HG03432 (cell line): ENCODE data around the gene SP9.
A peak's percentile ranks its signal among the peaks of the same experiment; 100 is the strongest.

Source experiments
- ATAC-seq: cut with Tn5 transposase; IDR thresholded peaks from one replicate; pipeline ENCODE4 v1.9.1; 2021; ENCODE audit warnings: mild to moderate bottlenecking, moderate library complexity; ENCODE audit not compliant: unreplicated experiment

SP9 gene

DNA sequence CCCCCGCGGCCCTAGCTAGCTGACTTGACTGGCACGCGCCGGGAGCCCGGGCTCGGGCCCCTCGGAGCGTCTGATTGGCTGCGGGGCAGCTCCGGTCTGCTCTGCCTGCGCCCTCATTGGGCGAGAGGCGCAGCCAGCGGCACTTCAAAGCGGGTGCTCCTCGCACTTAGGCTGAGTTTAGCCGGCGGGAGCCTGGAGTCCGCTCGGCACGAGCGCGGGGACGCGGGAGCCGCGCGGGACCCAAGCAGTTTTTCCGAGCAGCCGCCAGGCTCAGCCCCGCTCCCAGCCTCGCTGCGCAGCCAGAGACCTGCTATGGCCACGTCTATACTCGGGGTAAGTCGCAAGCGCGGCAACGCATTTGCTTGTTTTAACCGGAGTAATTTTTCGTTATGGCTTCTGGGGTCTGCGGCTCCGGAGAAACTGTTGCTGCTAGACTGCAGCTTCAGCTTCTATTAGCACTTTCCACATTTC lies at the start of gene SP9:
TSS of gene SP9 (plus strand) at position 174 of the 471 bp plus-strand sequence. CDS start at position 313, 139 bp downstream.
- ATAC-seq = no peak

DNA sequence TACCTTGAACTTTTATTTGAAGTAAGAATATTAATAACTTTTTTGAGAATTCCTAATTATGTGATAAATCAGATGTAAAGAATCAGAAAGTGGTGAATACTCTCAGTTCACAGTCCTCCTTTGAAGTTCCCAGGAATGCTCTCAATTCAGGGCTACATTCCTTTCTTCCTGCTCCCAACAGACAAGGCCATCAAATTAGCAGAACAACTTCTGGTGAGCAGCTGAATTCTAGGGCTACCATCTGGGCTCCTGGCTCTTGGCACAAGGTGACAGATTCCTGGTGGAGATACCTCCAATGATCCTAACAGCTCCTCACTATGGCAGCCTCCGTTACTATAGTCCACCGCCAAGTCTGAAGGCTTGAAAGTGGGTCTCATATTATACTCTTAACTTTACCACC lies 48.6 kb upstream of the SP9 start:
- ATAC-seq = no peak

DNA sequence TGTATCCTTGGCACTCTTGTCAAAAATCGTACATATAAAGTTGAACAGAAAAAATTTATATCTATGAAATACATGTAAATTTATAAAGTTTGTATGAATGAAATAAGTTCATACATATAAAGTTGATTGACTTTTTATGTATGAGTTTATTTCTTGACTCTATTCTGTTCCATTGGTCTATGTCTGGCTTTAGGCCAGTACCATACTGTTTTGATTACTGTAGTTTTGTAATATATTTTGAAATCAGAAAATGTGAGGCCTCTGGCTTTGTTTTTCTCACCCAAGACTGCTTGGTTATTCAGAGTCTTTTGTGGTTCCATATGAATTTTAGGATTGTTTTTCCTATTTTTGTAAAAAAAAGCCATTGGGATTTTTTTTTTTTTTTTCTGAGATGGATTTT lies 41.8 kb upstream of the SP9 start:
- no peak for ATAC-seq

DNA sequence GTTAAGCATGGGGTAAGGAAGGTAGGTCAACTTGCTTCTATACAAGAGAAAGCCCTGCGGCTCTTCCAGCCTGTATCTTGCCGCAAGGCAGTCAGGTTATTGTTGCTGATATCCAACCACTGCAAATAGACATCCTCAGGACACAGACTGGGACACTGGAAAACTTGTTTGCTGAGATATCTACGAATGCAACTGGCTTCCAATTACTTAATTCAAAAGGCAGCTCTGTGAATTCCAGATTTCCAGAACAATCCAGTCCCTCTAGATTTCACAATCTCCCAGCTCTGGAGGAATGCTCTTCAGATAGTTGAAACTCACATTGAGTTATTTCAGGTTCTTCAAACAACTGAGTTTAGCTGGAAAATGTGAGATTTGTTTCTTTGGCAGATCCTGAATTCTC lies 34.6 kb upstream of the SP9 start:
- no peak for ATAC-seq

DNA sequence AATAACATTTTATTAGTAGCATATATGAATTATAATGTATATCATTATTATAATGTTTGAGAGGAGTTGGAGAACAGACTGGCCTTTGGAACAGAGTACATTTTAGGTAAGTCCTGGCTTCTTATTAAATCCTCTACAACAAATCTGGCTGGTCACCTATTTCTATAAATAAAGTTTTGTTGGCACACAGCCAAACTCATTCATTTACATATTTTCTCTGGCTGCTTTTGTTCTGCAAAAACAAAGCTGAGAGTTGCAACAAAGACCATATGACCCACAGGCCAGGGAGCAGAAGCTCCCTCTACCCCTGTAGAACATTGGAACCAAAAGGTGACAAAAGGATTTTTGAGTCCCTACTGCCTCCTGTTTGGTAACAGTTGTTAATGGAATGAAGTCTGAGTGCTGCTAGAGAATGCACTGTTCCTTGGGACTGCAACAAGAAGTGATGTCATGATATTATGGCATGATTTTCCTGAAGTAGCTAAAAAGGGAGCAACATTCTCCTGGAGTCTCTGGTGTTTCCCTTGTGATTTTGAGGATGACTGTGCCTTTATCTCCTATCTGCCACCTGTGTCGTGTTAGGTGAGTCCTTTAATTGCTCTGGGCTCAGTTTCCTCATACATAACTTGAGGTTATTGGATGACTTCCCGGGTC lies 22.0 kb upstream of the SP9 start:
- ATAC-seq = no peak

DNA sequence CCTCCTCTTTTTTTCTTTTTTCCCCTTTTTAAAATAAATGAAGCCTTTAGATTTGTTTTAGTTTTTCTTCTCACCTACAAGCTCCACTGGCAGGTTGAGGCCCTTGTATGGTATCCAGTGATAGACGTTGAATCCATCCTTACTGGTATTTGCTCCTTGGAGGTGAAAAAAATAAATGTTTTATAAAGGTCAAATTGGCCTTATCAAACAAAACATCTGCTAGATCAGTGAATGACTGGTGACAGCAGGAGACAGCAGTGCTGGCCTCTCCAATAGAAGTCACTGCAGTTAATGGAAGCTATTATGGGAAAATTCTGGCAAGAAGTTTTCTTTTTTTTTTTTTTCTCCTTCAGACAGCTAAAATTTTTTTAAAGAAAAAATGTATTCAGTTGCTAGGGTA lies 12.6 kb upstream of the SP9 start:
- ATAC-seq = no peak

DNA sequence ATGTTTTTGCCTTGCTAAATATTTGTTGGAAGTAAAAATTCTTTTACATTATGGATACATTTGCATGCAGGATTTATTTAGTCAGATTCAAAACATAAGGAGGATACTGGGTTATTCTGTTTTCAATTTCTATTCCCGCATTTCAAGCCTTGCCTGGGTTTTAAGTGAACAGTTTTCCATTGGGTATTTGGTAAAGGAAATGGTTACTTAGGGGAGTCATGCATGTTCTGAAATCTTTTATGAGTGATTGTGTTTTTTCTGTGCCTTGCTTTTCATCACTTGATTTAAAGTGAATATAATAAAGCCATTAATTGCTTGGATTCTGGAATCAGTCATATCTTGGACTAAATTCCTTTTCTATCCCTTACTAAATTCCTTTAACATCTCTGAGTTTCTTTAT lies 12.0 kb upstream of the SP9 start:
- ATAC-seq = no peak

DNA sequence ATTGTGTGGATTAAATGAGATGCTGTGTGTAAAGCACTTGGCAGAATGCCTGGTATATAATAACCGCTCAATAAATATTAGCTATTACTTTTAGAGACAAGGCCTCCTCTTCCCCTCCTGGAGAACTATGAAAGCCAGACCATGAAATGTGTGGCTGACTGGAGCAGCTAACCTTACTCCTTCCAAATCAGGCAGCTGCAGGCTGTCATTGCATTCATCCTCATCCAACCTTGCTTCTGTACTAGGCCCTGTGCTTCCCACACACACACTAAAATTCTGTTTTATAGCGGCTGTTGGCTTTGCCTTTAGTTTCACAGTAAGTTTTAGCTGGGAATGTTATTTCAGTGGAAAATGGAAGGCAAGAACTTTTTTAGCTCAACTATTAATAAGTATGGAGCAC lies 10.2 kb upstream of the SP9 start:
- ATAC-seq = no peak

DNA sequence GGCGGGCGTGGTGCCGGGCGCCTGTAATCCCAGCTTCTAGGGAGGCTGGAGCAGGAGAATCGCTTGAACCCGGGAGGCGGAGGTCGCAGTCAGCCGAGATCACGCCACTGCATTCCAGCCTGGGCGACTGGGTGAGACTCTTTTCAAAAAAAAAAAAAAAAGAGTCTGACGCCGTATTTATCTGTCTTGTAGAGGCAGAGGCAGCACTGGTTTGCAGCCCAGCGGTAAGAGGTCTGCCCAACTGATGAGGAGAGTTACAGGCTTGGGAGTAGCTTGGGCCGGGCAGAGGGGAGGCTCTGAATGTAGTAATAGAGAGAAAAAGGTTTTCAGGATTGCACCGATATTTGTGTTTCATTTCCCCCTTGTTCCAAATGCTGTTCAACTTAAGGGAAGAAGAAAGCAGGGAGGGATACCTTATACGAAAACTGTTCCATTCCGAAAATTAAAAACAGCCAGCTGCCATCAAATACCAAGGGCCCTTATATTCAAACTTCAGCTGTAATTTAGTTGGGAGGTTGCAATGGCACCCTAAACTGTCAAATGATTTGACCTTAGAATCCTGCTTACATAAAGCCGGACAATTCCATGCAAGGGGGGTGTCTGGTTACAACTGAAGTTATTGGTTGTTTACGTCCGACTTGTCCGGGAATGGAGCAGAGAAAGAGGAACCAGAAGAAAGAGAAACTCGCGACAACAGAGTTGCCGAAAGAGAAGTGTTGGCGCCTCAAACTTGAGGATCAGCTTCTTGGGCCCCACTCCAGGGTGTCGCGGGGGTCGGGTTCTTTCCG lies 9.2 kb upstream of the SP9 start:
- ATAC-seq = peak; percentile 22

DNA sequence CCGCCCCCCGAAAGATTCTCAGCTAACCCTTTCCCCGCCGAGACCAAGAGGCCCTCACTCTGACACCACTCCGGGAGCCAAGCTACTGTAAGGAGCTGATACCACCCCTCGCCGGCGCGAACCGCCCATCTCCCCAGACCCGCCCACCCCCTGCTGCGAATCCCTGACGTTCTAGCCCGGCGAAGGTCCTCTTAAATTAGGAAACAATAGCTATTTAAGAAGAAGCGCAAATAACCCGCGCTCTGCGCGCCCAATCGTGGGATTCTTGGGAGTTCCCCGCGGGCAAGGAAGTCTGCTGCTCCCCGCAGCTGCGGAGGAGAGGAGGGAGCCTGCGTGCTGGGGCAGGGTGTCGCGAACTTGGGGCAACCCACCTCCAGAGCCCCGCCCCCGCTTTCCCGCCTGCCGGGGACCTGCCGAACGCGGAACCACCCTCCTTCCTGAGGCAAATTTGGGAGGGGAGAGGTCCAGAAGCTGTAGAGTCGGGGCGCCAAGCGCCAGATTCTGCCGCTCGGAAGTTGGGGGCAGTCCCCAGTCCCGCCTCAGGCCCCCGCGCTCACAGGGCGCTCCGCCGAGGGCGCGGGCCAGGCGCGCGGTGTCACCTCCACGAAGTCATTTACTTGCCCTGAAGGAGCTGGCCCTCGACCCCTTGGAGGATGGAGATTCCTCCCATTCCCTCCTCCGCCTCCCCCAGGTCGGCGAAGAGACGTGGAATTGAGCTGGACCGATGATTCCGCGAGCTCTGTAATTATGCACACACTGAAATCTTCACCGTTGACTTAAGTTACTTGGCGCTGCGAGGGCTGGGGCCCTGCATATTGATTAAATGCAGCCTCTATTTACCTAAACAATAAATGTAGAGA lies 8.4 kb upstream of the SP9 start:
- peak; percentile 51 for ATAC-seq

DNA sequence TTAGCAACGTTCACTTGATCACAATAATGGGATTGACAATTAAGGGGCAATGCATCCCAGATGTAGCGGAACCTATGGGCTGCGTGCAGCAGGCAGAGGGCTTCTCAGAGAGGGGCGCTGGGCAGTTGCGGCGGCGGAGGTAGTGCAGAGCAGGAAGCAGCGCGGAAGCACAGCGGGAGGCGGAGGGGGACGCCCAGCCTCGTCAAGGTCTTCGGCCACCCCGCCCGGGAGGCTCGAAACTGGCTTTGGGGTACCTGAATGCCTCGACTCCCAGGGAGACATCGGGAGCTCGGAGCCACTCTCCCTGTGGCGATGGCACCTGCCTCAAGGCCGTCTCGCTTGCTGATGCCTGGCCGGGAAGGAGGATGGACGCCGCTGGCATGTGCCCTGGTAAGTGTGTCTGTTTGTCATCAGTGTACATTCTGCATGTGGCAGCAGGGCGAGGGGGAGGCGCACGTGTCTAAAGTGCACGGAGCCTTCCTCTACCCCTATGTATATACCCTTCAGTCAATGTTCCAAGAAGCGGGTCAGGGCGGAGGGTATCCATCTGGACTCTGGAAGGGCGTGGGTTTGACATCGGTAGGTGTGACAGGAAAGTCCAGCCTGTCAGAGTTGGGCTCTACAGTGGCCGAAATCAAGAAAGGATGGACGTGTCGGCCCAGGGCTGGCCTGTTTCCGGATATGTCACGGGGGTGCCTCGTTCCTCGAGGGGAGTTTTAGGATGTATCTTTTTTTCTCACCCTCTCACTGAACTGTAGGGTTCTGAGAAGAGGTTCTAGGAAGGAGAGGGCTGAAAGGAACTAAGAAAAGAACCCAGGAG lies 7.5 kb upstream of the SP9 start:
- ATAC-seq = peak; percentile 52

DNA sequence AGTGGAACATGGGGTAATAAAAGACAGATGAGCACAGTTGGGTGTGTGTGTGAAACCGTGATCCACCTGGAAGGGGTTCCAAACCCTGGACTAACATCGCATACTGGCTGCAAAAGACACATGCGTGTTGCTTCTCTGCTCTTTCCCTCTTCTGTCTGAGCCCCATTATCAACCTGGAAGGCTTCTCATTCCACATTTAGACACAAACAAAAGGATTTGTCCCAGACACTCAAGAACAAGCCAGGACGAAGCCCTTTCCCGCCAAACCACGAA lies 7.0 kb upstream of the SP9 start:
- ATAC-seq = no peak

DNA sequence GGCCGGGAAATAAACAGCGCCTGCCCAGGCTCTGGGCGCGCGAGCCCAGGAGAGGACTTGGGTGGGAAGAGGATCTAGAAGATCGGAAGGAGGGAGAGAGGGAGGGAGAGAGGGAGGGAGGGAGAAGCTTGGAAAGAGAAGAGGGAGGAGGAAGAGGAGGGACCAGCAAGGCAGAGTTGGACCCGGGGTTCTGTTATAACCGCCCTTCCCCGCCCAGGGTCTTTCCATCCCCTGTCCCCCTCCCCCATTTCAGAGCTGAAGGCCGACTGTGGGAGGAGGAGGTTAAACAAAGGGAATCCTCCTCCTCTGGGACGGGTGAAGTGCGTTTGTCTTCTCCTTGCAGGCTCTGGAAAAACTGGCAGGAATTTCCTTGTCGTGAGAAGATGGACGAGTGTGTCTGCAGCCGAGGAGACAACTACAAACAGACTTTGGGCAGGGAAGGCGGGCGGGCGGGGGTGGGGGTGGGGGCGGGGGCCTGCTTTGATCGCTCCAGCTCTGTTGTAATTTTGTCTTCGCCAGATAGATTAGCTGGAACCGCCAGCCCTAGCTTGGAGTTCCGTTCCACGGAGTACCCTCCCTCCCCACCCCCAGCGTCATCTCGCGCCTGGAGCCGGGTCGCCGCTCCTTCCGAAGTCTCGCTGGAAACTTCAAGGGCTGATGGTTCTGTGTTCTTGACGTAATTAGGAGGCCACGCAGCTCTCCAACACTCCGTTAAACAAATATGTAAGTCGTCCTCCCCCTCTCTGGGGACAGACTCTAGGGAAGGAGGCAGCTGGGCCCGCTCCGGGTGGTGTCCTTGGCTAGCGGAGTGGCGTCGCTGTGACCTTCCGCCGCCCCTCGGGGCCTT lies 6.4 kb upstream of the SP9 start:
- no peak for ATAC-seq

DNA sequence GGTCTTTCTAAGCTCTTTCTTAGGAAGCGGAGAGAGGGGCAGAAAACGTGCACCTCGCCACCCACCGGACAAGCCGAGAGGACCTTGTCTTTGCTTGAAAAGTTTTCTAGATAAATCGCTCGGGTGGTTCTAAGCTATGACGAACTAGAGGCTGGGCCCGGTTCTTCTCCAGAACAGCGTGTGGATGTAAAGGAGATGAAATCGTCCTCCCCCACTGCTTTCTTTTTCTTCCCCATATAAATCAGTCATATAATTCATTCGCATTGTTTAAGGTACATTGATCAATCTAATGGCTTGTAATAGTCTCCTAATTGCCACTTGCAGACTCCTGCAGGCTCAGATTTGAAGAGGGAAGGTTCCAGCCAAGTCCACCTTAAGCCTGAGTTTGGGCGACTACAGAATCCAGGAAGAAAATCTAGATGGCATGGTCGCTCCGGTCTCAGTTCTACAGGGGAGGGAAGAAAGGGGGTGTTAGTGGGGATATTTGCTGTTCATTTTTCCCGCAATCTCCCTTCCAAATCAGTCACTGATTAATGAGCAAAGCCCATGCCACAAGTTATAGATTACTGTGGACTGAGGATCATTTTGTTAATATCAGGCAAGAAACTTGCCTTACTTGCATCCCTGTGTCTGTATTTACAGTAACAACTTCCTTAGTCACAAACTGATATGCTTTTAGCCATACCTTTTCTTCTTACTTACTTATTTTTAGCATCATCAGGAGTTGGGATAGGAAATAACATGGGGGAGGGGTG lies 5.6 kb upstream of the SP9 start:
- ATAC-seq = no peak

DNA sequence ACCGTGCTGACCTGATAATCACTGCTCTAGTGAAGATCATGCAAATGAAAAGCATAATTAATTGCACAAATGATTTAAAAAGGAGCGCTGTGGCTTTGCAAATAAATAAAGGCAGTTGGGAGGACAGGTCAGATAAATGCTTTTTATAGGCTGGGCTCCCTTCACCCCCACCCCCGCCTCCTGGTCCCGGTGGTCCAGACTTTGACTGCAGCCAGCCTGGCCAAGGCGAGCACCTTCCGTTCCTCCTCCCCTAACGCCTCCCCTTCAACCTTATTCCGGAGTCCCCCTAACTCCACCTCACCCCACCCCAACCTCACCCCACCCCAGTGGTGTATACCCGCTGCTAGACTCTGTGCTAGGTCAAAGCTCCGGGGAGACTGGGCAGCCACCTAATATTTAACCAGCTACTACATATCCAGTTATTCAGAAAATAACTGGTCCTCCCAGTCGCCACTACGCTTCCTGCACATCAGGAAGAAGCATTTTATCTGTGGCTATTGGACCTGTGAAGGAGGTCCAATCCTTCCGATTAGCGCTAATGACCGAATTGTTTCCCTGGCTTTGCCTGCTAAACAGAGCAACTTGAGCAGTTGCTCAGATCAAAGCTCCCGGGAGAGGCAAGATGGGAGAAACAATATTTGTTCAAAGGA lies 3.7 kb upstream of the SP9 start:
- no peak for ATAC-seq

DNA sequence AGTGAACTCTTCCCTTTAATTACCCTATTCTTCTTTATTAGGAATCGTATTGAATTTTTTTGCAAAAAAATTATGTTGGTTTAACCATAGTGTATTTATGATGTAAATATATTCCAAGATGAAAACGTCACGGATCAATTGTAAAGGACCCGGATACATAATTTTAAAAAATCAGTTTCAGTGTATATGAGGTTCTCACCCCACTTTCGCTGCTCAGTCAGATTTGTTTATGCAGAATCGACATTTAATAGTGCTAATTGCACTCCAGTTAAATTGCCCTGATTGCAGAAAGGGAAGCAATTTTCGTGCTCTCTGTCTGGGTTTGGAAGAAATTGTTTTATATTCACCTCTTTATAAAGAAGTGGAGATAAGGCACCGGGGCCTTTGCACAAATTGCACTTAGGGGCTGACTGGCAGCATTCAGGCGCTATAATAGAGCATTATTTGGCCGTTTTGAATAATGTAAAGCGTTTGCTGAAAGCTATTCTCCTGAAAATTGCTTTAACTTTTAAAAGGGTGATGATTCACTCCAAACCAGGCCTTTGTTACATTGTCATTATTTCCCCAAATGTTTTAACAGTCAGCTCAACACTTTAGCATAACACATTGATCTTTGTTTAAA lies 3.0 kb upstream of the SP9 start:
- ATAC-seq = no peak

DNA sequence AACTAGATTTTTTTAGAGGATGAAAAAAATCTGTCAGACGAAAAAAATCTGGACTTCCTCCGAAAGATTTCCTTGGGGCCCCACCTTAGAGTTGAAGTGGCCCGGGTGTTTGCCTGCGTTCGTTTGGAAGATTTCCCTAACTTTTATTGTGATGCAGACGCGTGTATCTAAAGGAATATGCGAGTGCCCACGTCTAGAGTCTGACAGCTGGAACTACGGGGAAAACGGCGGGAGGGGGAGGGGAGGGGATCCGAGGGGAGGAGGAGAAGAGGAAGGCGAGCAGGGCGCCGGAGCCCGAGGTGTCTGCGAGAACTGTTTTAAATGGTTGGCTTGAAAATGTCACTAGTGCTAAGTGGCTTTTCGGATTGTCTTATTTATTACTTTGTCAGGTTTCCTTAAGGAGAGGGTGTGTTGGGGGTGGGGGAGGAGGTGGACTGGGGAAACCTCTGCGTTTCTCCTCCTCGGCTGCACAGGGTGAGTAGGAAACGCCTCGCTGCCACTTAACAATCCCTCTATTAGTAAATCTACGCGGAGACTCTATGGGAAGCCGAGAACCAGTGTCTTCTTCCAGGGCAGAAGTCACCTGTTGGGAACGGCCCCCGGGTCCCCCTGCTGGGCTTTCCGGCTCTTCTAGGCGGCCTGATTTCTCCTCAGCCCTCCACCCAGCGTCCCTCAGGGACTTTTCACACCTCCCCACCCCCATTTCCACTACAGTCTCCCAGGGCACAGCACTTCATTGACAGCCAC lies 2.4 kb upstream of the SP9 start:
- no peak for ATAC-seq

DNA sequence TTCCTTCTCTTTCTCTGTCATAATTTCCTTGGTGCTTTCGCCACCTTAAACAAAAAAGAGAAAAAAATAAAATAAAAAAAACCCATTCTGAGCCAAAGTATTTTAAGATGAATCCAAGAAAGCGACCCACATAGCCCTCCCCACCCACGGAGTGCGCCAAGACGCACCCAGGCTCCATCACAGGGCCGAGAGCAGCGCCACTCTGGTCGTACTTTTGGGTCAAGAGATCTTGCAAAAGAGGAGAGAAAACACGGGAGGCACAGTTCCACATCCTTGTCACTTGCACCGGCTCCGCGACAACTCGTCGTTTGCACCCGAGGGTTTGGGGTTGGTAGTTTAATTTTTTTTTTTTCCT lies 1.8 kb upstream of the SP9 start:
- no peak for ATAC-seq
